Endothelial cell of umbilical vein (primary cell): Measurements from ENCODE around the gene TEN1. TPM values are rescaled to one million over a fixed set of nuclear protein-coding genes. Genes with fewer than 3 reads are reported as not detected.

Experiments
- BruUV-seq: library from RNA; stranded (reverse); fragments of 400-500 nt; replicated peaks from 2 replicates; lab custom pipeline; 2021; lab: Mats Ljungman, UMichigan
- CTCF ChIA-PET: fragments of 300-600, 350-600 bp; sonication (Branson Sonifier 250); formaldehyde crosslinking; loops from one replicate; lab custom pipeline; 2021; ENCODE audit warnings: antibody characterized with exemption, inconsistent platforms; lab: Charles Lee
- POLR2A ChIA-PET: fragments of 300-600, 350-600 bp; sonication (Branson Sonifier 250); formaldehyde crosslinking; loops from one replicate; lab custom pipeline; 2021; ENCODE audit warnings: antibody characterized with exemption, inconsistent platforms; lab: Charles Lee
- DNase-seq: peaks from one replicate; pipeline ENCODE4 v3.0.0-alpha.2; 2011; ENCODE audit warnings: low read depth, low spot score
- FAIRE-seq: peaks from 2 replicates; lab custom pipeline; 2011; peaks lifted over from hg19 to GRCh38; lab: Jason Lieb, UNC
- H2AFZ ChIP-seq: 2 replicates; pipeline ENCODE4 v1.6.0; 2012; ENCODE audit warnings: low read depth, low read length, control low read depth, inconsistent platforms
- H3K27ac ChIP-seq: 2 replicates; pipeline ENCODE4 v1.5.1; 2011; ENCODE audit warnings: low read depth, mild to moderate bottlenecking, control low read depth, low read length, moderate library complexity; ENCODE audit not compliant: insufficient read depth
- H3K27me3 ChIP-seq, 2 experiments: 2 replicates each; pipeline versions ENCODE4 v1.6.0 to v1.6.1; 2011; ENCODE audit warnings: low read length in 2 of 2, mixed read lengths in 1 of 2; ENCODE audit not compliant: control insufficient read depth in 2 of 2, insufficient read depth in 2 of 2
- H3K36me3 ChIP-seq, 2 experiments: 2 replicates in 1 of 2; 3 replicates in 1 of 2; pipeline ENCODE4 v1.5.1; 2011; ENCODE audit warnings: low read length in 2 of 2, mild to moderate bottlenecking in 1 of 2, moderate library complexity in 1 of 2; ENCODE audit not compliant: control insufficient read depth in 2 of 2, insufficient read depth in 2 of 2; ENCODE audit errors: extremely low read depth in 1 of 2
- H3K4me1 ChIP-seq: 3 replicates; pipeline ENCODE4 v1.5.1; 2011; ENCODE audit warnings: mild to moderate bottlenecking, low read length; ENCODE audit not compliant: control insufficient read depth, insufficient read depth; ENCODE audit errors: extremely low read depth
- H3K4me2 ChIP-seq: 2 replicates; pipeline ENCODE4 v1.6.1; 2011; ENCODE audit warnings: low read length, control low read depth, mixed read lengths; ENCODE audit not compliant: insufficient read depth
- H3K4me3 ChIP-seq, 3 experiments: fragments of 200-600 bp in 1 of 3; sonication (generic), shearing (Covaris generic) in 1 of 3; replicated peaks in 1 of 3; 2 replicates each; pipeline ENCODE4 v1.5.1; 2011 to 2016; ENCODE audit warnings: control low read depth in 3 of 3, low read length in 3 of 3, mild to moderate bottlenecking in 2 of 3, inconsistent platforms in 1 of 3, low read depth in 1 of 3, moderate library complexity in 1 of 3; ENCODE audit not compliant: insufficient read depth in 1 of 3
- H3K79me2 ChIP-seq: 2 replicates; pipeline ENCODE4 v1.6.0; 2012; ENCODE audit warnings: low read length, inconsistent platforms; ENCODE audit not compliant: control insufficient read depth, insufficient read depth
- H3K9ac ChIP-seq: replicated peaks from 2 replicates; pipeline ENCODE3; 2011; ENCODE audit warnings: low read length, control low read depth; ENCODE audit not compliant: insufficient read depth; ENCODE audit errors: extremely low read depth
- H3K9me1 ChIP-seq: replicated peaks from 3 replicates; pipeline ENCODE4 v1.6.0; 2011; ENCODE audit warnings: mild to moderate bottlenecking, low read length; ENCODE audit not compliant: control insufficient read depth, insufficient read depth; ENCODE audit errors: extremely low read depth
- H3K9me3 ChIP-seq: replicated peaks from 2 replicates; pipeline ENCODE4 v1.5.1; 2012; ENCODE audit warnings: low read length, inconsistent platforms; ENCODE audit not compliant: control insufficient read depth, insufficient read depth
- H4K20me1 ChIP-seq: replicated peaks from 2 replicates; pipeline ENCODE3; 2011; ENCODE audit warnings: mild to moderate bottlenecking, low read length; ENCODE audit not compliant: control insufficient read depth, insufficient read depth; ENCODE audit errors: extremely low read depth
- CTCF ChIP-seq, 2 donors: IDR thresholded peaks; 1 replicate in 1 of 2; 2 replicates in 1 of 2; pipeline ENCODE4 v1.5.1; 2011; ENCODE audit warnings: low read length in 2 of 2, mild to moderate bottlenecking in 2 of 2, moderate library complexity in 2 of 2, control low read depth in 1 of 2, inconsistent platforms in 1 of 2, low read depth in 1 of 2; ENCODE audit not compliant: insufficient read depth in 1 of 2; ENCODE audit errors: extremely low read depth in 1 of 2
- EZH2 ChIP-seq: IDR thresholded peaks from 2 replicates; pipeline ENCODE4 v1.6.1; 2012; ENCODE audit warnings: borderline replicate concordance, low read depth, mild to moderate bottlenecking, moderate library complexity, low read length, inconsistent platforms; ENCODE audit not compliant: severe bottlenecking
- FOS ChIP-seq: IDR thresholded peaks from 2 replicates; pipeline ENCODE4 v1.6.1; 2011; ENCODE audit warnings: mild to moderate bottlenecking, low read length, moderate library complexity, borderline replicate concordance; ENCODE audit not compliant: insufficient read depth
- GATA2 ChIP-seq: IDR thresholded peaks from 2 replicates; pipeline ENCODE4 v1.7.0; 2011; ENCODE audit warnings: low read depth, mild to moderate bottlenecking, moderate library complexity, mixed read lengths, low read length; ENCODE audit not compliant: insufficient read length, insufficient read depth
- JUN ChIP-seq: IDR thresholded peaks from 2 replicates; pipeline ENCODE4 v1.6.1; 2011; ENCODE audit warnings: borderline replicate concordance, low read depth; ENCODE audit not compliant: insufficient read length, insufficient read depth
- MAX ChIP-seq: IDR thresholded peaks from 2 replicates; pipeline ENCODE4 v1.6.1; 2011; ENCODE audit not compliant: insufficient read depth, insufficient read length
- MYC ChIP-seq: IDR thresholded peaks from one replicate; pipeline ENCODE4 v1.6.1; 2011; ENCODE audit warnings: mild to moderate bottlenecking, low read depth, low read length
- POLR2A ChIP-seq: IDR thresholded peaks from 2 replicates; pipeline ENCODE4 v1.6.1; 2012; ENCODE audit warnings: low read depth, mild to moderate bottlenecking, control low read depth, low read length
- POLR2AphosphoS5 ChIP-seq: IDR thresholded peaks from 2 replicates; pipeline ENCODE4 v1.6.1; 2012; ENCODE audit warnings: low read depth, mild to moderate bottlenecking, control low read depth, low read length, moderate library complexity; ENCODE audit not compliant: insufficient read depth
- dilution Hi-C: fragments of 300-500 bp; cut with MboI; formaldehyde crosslinking; loops from one replicate; pipeline ENCODE4 v1.15.0; 2019; ENCODE audit warnings: low sequenced_read_pairs; ENCODE audit not compliant: extremely low pct_ligation_motif_present
- intact Hi-C: fragments of 100-400 bp; cut with micrococcal nuclease; formaldehyde crosslinking; loops from one replicate; pipeline ENCODE4 v1.10.0; 2022
- polyA plus RNA-seq, 4 experiments: library from polyadenylated mRNA; depleted of rRNA in 3 of 4; stranded (reverse) in 3 of 4; unstranded in 1 of 4; fragments of >200 nt; gene quantifications; 2 replicates each; pipeline versions ENCODE4 v1.2.1 to v1.2.3, GENCODE V29; 2011 to 2012; ENCODE audit warnings: missing spikeins in 1 of 4
- total RNA-seq: library from RNA; stranded (reverse); gene quantifications from 2 replicates; pipeline ENCODE4 v1.2.3, GENCODE V29; 2021

The TEN1 gene
- total and polyA plus RNA-seq, 2 donors (not counting 3 experiments of a cell fraction or from before 2014, with no cell fraction given) = 18.8 to 29.0 TPM

GRCh38 chr17:75979705-75980187 lies 706 bp downstream of the TEN1 start:
- DNase-seq (no peak), FAIRE-seq (peak; percentile 37)
- Histone ChIP-seq H3K4me3 (peak overlapping the region; percentile 43 to 77 (median 70)), H3K79me2 (peaks cover 12% of the 10 kb centered on the region), H3K9me3 (no peaks in the 10 kb centered on the region), H3K27me3 (no peaks in the 10 kb centered on the region), H3K9ac (peak overlapping the region; percentile 95), H3K27ac (peak overlapping the region; percentile 94), H3K4me1 (peaks cover 19% of the 10 kb centered on the region), H3K36me3 (no peaks in the 10 kb centered on the region), H3K4me2 (peak overlapping the region; percentile 52), H2AFZ (peak overlapping the region; percentile 57), H3K9me1 (no peaks in the 10 kb centered on the region), H4K20me1 (no peaks in the 10 kb centered on the region)
- intact Hi-C loops = loop anchor here (1.0 to 2.0 kb wide), 4 partner anchors 9 to 195 kb away; partner anchors contain the start of genes FBF1 and UNK
- BruUV-seq = TSS peak; percentile 78
- POLR2A ChIA-PET = no interaction called here
- dilution Hi-C loops = no loop called here
- TF ChIP-seq GATA2 = no peak
- peak; percentile 92 for TF ChIP-seq POLR2A
- CTCF ChIA-PET = no interaction called here

GRCh38 chr17:75980188-75981018 lies 1.4 kb downstream of the TEN1 start:
- Histone ChIP-seq H2AFZ (peak overlapping the region; percentile 57), H4K20me1 (no peaks in the 10 kb centered on the region), H3K4me1 (peaks cover 19% of the 10 kb centered on the region), H3K27me3 (no peaks in the 10 kb centered on the region), H3K4me2 (peak overlapping the region; percentile 52), H3K36me3 (no peaks in the 10 kb centered on the region), H3K27ac (peak overlapping the region; percentile 94), H3K9ac (peak overlapping the region; percentile 95), H3K4me3 (peak overlapping the region in 2 of 3 experiments; percentile 70 to 77), H3K9me3 (no peaks in the 10 kb centered on the region), H3K79me2 (peaks cover 12% of the 10 kb centered on the region), H3K9me1 (no peaks in the 10 kb centered on the region)
- ChIA-PET CTCF (interaction anchor here (1.0 kb wide), 1 partner anchor 31 kb away, joined by 3 read pairs; no protein-coding TSS in a partner anchor), POLR2A (interaction anchor here (0.7 kb wide), 2 partner anchors 17 to 403 kb away, joined by 3 to 4 read pairs; no protein-coding TSS in a partner anchor)
- FAIRE-seq (peak; percentile 28), DNase-seq (no peak)
- intact Hi-C loops = no loop called here
- dilution Hi-C loops = no loop called here
- TF ChIP-seq POLR2A = no peak
- TF ChIP-seq EZH2 = no peak
- TF ChIP-seq JUN = no peak
- TF ChIP-seq POLR2AphosphoS5 = no peak
- no peak for TF ChIP-seq GATA2
- no peak for TF ChIP-seq MAX
- no peak for TF ChIP-seq MYC
- TF ChIP-seq CTCF (IDR thresholded peaks at IDR 0.05; ENCODE audit: extremely low read depth in 1 of 2, insufficient read depth in 1 of 2, low read depth in 1 of 2, low read length in 2 of 2) = no peak
- TF ChIP-seq FOS = no peak
- BruUV-seq = no TSS peak
